ENCODE data around the gene SCFD2. TPM values are rescaled to one million over a fixed set of nuclear protein-coding genes. Genes with fewer than 3 reads are reported as not detected.
"Not testable (repeated sequence)": the region's sequence is repeated elsewhere in the genome, so short reads cannot be mapped to it uniquely, and the experiment has no call there.

SCFD2 gene
- total RNA-seq, 1 donor from 2014 or later = 16.5 TPM

GRCh38 chr4:53236624-53237023, 129.2 kb downstream of the SCFD2 start:
- not testable (repeated sequence) for ATAC-seq

- no peak for ATAC-seq
These were observed 130.3 kb downstream of the SCFD2 start for GRCh38 chr4:53235547-53235946.

- ATAC-seq = peak; percentile 57
These were observed 131.2 kb downstream of the SCFD2 start for GRCh38 chr4:53234669-53235068.

GRCh38 chr4:53234111-53234510, 131.8 kb downstream of the SCFD2 start:
- ATAC-seq = no peak

- no peak for ATAC-seq
These were observed 132.6 kb downstream of the SCFD2 start for GRCh38 chr4:53233114-53233795.

- no peak for ATAC-seq
These were observed 133.5 kb downstream of the SCFD2 start for GRCh38 chr4:53232371-53232770.

- no peak for ATAC-seq
These were observed 137.8 kb downstream of the SCFD2 start for GRCh38 chr4:53228036-53228435.

GRCh38 chr4:53227451-53227850, 138.4 kb downstream of the SCFD2 start:
- no peak for ATAC-seq

- ATAC-seq = no peak
These were observed 143.9 kb downstream of the SCFD2 start for GRCh38 chr4:53221832-53222480.

- ATAC-seq = not testable (repeated sequence)
These were observed 146.7 kb downstream of the SCFD2 start for GRCh38 chr4:53219148-53219547.

- ATAC-seq = no peak
These were observed 157.1 kb downstream of the SCFD2 start for GRCh38 chr4:53208753-53209152.

GRCh38 chr4:53205970-53206369, 159.9 kb downstream of the SCFD2 start:
- ATAC-seq = no peak

- ATAC-seq = no peak
These were observed 166.5 kb downstream of the SCFD2 start for GRCh38 chr4:53199356-53199755.

GRCh38 chr4:53197772-53198142, 168.1 kb downstream of the SCFD2 start:
- ATAC-seq = no peak

- no peak for ATAC-seq
These were observed 168.7 kb downstream of the SCFD2 start for GRCh38 chr4:53196882-53197771.

- ATAC-seq = no peak
These were observed 169.8 kb downstream of the SCFD2 start for GRCh38 chr4:53195815-53196661.

GRCh38 chr4:53194727-53195126, 171.1 kb downstream of the SCFD2 start:
- ATAC-seq = no peak

- ATAC-seq = no peak
These were observed 172.8 kb downstream of the SCFD2 start for GRCh38 chr4:53193111-53193510.

GRCh38 chr4:53192496-53192895, 173.4 kb downstream of the SCFD2 start:
- ATAC-seq = no peak

GRCh38 chr4:53191997-53192396, 173.9 kb downstream of the SCFD2 start:
- no peak for ATAC-seq

GRCh38 chr4:53189011-53189410, 176.8 kb downstream of the SCFD2 start:
- ATAC-seq = no peak

- ATAC-seq = no peak
These were observed 179.0 kb downstream of the SCFD2 start for GRCh38 chr4:53186714-53187358.
